Hippocampal formation (tissue), 2 donors: Measurements from ENCODE around the gene HOXC12.

Experiments used
- DNase-seq, 2 donors: peaks; one replicate each; lab custom pipeline; 2025; lab: John Stamatoyannopoulos, UW

Gene HOXC12

GRCh38 chr12:53972722-53973235, 18.1 kb downstream of the HOXC12 start, which contains the start of gene HOXC11:
Gene HOXC11 (plus strand): TSS chr12:53973126. CDS start chr12:53973242, 116 bp downstream.
- no peak for DNase-seq

GRCh38 chr12:53973236-53974042, 18.7 kb downstream of the HOXC12 start:
- DNase-seq = no peak

GRCh38 chr12:53974084-53975063, 19.7 kb downstream of the HOXC12 start, which contains the start of gene HOTAIR:
Gene HOTAIR (minus strand): TSS chr12:53974954.
- peak in 1 of 2 donors; percentile 0 for DNase-seq

- no peak for DNase-seq
Observed at GRCh38 chr12:53975064-53975471, 20.4 kb downstream of the HOXC12 start.

GRCh38 chr12:53975479-53976152, 20.9 kb downstream of the HOXC12 start:
- no peak for DNase-seq

- no peak for DNase-seq
Observed at GRCh38 chr12:53976172-53976822, 21.6 kb downstream of the HOXC12 start.

GRCh38 chr12:53976823-53977595, 22.3 kb downstream of the HOXC12 start:
- DNase-seq = no peak

- no peak for DNase-seq
Observed at GRCh38 chr12:53977596-53978445, 23.1 kb downstream of the HOXC12 start.

GRCh38 chr12:53978477-53979356, 24.0 kb downstream of the HOXC12 start:
- no peak for DNase-seq

- no peak for DNase-seq
Observed at GRCh38 chr12:53980104-53980801, 25.6 kb downstream of the HOXC12 start.

- no peak for DNase-seq
Observed at GRCh38 chr12:53980802-53981496, 26.2 kb downstream of the HOXC12 start.

- DNase-seq = no peak
Observed at GRCh38 chr12:53981634-53982565, 27.2 kb downstream of the HOXC12 start.

- DNase-seq = no peak
Observed at GRCh38 chr12:53982648-53983567, 28.2 kb downstream of the HOXC12 start.

GRCh38 chr12:53983568-53983949, 28.9 kb downstream of the HOXC12 start:
- DNase-seq = no peak
